Brain pericyte (primary cell): ENCODE results near the gene CDK2.
"Not testable (repeated sequence)": the region's sequence is repeated elsewhere in the genome, so short reads cannot be mapped to it uniquely, and the experiment has no call there.

Source experiments
- DNase-seq: peaks from one replicate; pipeline ENCODE4 v3.0.0-alpha.2; 2012; ENCODE audit warnings: low read depth, low spot score

CDK2 gene

DNA sequence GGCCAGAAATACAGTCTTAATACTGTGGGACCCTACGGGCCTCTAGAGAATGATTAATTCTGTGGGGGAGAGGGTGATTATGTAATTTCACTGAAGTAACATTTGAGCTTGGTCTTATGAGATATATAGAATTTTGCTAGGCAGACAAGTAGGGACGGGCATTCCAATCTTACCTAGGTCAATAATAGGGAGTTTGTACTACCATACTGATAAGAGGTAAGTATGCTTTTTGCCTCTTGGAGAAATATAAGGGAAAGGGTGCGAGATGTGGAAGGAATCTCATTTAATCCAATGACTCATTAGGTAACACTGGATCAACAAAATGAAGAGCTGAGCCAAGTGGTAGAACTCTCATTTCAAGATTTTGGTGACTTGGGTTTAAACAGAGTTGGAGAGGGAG is 12.4 kb downstream of the CDK2 start:
- no peak for DNase-seq

DNA sequence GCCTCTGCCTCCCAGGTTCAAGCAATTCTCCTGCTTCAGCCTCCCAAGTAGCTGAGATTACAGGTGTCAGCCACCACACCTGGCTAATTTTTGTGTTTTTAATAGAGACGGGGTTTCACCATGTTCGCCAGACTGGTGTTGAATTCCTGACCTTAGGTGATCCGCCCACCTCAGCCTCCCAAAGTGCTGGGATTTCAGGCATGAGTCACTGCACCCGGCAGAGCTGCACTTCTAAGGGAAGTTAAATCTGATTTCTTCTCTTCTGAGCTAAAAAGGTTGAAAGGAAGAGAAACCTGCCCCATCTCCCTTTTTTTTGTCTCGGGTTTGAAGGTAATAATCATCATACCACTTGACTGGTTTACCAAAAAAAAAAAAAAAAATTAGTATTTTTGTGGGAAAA is 15.3 kb downstream of the CDK2 start:
- not testable (repeated sequence) for DNase-seq

DNA sequence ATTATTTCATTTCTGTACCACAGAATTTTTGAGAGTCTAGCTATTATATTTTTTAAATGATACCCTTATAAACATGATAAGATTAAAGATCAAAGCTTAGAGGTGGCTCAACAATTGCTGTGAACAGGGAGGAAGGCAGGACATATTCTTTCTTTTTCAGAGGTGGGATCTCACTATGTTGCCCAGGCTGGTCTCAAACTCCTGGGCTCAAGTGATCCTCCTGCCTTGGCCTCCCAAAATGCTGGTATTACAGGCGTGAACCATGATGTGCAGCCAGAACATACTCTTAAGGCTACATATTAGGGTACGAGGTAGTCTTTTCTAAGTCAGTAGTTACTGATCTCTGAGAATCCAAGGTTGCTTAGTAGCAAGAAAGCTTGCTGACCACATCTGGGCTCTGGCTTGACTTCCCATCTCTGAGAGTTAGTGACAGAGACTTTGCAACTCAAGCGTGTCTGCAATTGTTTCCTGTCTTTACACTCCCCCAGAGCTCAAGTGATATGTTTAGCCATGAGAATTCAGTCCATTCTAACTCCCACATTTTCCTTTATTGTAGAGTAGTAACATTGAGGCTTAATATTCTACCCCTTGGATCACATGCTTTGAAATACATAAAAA is 15.8 kb downstream of the CDK2 start:
- DNase-seq: no peak

DNA sequence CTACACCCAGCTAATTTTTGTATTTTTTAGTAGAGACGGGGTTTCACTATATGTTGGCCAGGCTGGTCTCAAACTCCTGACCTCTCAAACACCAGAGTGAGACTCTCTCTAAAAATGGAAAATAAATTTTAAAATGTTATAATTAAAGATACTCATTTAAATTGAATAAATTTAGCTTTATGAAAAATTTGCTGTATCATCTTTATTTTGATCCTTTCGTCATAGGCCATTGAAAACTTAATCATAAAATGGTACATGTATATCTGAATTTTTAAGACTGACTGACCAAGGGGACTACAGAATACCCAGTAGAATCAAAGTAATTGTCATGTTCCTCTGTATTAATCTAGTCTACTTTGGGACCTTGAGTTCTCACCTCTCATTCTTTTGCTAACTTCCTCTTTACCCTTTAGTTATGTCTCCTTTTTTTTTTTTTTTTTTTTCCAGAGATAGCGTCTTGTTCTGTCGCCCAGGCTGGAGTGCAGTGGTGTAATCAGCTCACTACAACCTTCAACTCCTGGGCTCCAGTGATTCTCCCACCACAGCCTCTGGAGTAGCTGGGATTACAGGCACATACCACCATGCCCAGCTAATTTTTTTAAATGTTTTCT is 16.7 kb downstream of the CDK2 start:
- no peak for DNase-seq

DNA sequence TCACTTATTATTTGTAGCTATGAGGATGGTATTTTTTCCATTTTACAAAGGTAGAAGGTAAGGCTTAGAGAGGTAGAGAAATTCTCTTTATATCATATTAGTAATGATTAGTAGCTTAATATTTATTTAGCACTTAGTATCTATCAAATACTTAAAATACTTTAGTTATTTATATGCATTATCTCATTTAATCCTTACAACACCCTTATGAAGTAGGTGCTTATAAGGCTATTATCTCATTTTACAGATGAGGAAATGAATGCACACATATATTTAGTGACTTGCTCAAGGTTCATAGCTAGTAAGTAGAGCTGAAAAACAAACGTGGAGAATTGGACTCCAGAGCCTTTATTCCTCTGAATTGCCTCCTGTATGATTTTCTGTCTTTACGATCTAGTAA is 18.2 kb downstream of the CDK2 start:
- DNase-seq: no peak

DNA sequence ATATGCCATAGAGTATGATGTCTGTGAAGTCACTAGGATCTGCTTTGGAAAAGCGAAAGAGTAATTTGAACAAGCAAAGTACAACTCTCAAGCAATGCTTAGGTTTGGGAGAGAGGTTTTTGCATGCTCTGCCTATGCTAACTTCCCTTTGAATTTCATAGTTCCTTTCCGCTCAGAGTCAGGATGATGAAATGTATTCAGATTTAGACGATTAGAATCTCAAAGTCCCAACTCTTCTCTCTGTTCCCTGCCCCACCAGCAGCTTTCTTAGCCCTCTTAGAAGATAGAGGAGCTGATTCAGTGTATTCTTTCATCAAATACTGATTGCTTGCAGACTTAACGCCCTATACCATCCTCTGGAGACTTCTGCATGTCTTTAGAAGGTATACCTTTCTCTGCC is 18.7 kb downstream of the CDK2 start:
- DNase-seq: no peak

DNA sequence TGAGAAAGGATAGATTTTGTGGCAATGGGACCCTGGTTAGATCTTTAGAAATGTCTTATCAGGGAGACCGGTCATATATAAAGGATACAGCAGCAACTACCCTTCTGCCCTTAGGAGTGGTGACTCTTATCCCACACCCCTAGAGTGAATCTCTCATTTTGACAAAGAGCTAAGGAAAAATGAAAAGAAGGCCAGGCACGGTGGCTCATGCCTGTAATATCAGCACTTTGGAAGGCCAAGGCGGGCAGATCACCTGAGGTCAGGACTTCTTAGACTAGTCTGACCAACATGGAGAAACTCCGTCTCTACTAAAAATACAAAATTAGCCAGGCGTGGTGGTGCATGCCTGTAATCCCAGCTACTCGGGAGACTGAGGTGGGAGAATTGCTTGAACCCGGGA is 19.3 kb downstream of the CDK2 start:
- not testable (repeated sequence) for DNase-seq

DNA sequence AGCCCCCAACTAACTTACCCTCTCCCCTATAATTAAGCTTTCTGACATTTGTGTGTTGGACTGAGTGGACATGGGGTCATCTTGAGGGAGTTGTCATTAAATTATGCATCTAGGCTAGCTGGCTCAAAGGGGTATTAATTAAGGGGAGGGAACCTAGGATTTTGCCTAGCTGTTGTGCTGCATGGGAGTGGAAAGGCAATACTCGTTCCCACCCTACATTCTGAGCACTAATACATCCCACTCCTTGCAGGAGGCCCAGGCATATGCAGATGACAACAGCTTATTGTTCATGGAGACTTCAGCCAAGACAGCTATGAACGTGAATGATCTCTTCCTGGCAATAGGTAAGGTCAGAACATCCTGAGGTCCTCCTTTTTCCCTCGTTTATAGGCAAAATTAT is 24.5 kb downstream of the CDK2 start:
- DNase-seq: no peak

DNA sequence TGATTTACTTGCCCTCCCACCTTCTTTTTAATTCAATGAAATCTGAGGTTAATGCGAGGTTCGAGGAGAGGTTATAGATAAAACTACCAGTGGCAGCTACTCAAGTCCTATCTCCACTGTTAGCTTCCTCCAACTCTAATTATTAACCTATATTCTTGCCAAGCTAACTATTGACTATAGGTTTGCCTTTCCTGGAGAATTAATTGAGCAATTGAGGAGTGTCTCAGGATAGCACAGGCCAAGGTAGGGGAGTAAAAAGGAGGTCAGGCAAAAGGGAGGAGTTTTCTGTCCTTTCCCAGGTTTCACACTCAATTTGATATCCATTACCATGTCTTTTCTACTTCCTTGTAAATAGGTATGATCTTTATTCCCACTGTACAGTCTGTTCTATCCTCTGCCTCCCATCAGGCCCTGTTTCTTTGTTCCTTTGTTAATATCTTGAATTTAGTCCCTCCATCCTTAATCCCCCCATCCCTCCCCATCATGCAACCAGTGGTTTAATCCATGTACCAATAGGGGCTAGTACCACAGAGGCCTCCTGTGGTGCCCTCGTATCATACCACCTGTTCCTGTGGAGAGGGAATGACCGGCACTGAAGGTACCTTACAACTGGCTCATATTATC is 26.7 kb downstream of the CDK2 start:
- no peak for DNase-seq

DNA sequence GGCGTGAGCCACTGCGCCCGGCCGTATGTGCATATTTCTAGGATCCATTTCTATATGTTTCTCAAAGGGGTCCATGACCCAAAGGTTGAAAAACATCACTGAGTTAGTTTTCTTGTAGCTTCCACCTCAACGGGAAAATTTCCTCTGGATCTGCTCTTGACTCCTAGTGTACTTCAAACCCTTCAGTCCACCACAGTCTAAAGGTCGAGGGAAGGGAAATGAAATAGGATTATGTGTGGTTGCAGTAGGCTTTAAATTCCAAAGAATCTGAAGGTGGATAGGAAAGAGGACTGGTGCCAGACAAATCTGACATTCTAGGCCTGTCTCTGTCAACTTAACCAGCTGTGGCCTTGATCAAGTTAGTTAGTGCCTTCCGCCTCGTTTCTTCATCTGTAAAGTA is 28.7 kb downstream of the CDK2 start:
- DNase-seq: no peak

DNA sequence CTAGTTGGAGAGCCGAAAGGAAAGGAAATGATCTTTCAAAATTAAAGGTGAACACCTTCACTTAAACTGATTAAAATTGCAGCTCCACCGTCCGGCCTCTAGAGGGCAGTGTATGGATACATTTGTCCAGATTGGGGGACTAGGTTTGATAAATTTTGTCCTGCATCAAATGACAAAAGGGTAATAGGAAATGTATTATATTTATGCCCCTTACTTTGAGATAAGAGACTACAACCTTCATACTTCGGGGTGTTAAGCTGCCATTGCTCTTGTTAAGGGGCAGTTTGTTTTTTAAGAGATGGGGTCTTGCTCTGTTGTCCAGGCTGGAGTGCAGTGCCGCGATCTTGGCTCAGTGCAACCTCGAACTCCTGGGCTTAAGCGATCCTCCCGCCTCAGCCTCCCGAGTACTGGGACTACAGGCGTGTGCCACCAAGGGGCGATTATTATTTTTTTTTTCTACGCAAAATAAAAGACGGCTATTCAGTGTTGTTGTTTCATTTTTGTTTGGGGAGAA is 29.6 kb downstream of the CDK2 start:
- DNase-seq: no peak

DNA sequence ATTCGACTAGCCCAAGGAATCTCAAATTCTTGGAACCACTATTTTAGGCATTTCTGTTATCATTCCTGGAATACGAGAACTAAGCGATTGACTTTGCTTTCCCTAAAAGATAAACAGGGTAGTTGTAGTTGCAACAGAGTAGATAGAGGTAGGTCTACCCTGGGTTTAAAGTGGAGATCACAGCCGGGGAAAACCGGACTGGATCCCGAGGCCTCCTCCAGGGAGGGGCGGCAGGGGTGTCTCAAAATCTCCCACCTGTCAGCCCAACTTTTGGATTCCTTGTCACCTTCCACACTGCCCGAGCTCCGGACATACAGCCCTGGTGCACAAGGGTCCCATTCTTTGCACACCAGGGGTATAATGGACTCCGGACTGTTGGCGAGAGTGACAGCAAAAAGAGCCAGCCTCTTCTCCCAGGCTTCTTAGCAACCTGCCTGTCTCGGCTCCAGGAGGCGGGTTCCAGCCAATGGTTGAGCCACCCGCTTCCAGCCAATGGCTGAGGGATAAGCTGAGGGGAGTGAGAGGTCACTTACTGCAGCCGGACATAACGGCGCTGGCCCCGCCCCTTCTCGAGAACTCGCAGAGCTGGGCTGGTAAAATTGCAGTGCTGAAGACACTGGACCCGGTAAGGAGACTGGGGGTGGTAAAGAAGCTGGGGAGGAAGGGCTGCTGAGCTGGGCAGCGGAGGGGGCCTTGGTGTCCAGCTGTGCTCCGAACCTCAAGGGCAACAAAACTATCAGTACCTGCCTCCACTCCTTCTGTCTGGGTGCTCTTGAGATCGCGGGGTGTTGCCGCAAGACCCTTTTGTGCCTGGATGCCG is 30.3 kb downstream of the CDK2 start, which contains the start of gene SUOX:
Gene SUOX, plus strand, starts transcription at position 562 of the 820 bp plus-strand sequence. CDS start 4,946 bp downstream, outside the sequence.
- DNase-seq: peak; percentile 88

DNA sequence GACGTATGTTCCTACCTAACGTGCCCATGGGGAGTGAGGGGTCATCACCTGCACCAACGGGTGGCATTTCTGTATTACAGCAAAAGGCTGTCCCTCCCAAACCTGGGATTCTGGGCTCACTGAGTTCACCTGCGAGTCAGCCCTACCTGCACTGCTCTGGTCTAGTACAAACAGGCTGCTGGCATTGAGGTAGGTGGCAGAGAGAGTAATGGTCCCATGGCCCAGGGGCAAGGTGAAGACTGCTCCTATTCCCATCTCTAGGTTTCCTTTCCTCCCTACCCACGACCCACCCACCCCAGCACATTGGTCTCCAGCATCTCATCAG is 30.9 kb downstream of the CDK2 start:
- DNase-seq: no peak

DNA sequence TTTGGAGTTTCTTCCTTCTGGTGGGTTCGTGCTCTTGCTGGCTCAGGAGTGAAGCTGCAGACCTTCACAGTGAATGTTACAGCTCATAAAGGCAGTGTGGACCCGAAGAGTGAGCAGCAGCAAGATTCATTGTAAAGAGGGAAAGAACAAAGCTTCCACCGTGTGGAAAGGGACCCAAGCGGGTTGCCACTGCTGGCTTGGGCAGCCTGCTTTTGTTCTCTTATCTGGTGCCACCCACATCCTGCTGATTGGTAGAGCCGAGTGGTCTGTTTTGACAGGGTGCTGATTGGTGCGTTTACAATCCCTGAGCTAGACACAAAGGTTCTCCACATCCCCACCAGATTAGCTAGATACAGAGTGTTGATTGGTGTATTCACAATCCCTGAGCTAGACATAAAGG is 32.9 kb downstream of the CDK2 start:
- DNase-seq: not testable (repeated sequence)

DNA sequence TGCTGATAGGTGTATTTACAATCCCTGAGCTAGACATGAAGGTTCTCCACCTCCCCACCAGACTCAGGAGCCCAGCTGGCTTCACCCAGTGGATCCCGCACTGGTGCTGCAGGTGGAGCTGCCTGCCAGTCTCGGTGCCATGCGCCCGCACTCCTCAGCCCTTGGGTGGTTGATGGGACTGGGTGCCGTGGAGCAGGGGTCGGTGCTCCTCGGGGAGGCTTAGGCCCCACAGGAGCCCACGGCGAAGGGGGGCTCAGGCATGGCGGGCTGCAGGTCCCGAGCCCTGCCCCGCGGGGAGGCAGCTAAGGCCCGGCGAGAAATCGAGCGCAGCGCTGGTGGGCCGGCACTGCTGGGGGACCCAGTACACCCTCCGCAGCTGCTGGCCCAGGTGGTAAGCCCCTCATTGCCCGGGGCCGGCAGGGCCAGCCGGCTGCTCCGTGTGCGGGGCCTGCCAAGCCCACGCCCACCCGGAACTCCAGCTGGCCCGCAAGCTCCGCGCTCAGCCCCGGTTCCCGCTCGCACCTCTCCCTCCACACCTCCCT is 33.4 kb downstream of the CDK2 start:
- not testable (repeated sequence) for DNase-seq

DNA sequence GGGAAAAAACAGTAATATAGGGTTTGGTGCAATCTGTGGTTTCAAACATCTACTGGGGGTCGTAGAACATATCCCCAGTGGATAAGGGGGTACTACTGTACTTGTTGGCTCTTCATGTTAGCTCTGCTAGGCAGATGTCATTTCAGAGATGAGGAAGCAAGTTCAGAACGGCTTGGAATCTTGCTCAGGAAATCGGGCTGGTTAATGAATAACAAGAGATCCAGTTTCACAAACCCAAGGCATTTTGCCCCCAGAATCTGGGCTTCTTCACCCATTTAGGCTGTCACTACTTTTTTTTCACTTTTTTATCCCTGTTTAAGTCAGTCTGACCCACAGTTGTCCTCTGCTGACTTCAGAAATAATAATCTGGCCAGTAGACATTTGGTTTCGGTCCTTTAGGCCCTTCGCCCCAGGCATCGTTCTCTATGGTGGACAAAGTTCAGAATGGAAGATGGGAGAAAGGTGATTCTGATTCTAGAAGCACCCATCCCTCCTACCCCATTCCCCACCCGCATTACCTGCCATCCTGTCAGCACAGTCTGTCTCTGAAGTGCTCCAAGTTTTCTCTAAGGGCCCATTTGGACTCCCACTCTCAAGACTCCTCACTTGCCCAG is 35.0 kb downstream of the CDK2 start:
- no peak for DNase-seq

DNA sequence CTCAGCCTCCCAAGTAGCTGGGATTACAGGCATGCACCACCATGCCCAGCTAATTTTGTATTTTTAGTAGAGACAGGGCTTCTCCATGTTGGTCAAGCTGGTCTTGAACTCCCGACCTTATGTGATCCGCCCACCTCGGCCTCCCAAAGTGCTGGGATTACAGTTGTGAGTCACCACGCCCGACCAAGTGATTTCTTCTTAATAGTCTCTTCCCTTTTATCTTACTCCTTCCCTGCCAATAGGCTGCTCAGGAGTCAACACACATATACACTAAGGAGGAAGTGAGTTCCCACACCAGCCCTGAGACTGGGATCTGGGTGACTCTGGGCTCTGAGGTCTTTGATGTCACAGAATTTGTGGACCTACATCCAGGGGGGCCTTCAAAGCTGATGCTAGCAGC is 36.7 kb downstream of the CDK2 start:
- not testable (repeated sequence) for DNase-seq

DNA sequence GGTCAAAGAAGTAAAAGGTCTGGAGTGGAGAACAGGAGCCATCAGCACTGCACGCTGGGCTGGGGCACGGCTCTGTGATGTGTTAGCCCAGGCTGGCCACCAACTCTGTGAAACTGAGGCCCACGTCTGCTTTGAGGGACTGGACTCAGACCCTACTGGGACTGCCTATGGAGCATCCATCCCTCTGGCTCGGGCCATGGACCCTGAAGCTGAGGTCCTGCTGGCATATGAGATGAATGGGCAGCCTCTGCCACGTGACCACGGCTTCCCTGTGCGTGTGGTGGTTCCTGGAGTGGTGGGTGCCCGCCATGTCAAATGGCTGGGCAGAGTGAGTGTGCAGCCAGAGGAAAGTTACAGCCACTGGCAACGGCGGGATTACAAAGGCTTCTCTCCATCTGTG is 37.6 kb downstream of the CDK2 start:
- DNase-seq: no peak

DNA sequence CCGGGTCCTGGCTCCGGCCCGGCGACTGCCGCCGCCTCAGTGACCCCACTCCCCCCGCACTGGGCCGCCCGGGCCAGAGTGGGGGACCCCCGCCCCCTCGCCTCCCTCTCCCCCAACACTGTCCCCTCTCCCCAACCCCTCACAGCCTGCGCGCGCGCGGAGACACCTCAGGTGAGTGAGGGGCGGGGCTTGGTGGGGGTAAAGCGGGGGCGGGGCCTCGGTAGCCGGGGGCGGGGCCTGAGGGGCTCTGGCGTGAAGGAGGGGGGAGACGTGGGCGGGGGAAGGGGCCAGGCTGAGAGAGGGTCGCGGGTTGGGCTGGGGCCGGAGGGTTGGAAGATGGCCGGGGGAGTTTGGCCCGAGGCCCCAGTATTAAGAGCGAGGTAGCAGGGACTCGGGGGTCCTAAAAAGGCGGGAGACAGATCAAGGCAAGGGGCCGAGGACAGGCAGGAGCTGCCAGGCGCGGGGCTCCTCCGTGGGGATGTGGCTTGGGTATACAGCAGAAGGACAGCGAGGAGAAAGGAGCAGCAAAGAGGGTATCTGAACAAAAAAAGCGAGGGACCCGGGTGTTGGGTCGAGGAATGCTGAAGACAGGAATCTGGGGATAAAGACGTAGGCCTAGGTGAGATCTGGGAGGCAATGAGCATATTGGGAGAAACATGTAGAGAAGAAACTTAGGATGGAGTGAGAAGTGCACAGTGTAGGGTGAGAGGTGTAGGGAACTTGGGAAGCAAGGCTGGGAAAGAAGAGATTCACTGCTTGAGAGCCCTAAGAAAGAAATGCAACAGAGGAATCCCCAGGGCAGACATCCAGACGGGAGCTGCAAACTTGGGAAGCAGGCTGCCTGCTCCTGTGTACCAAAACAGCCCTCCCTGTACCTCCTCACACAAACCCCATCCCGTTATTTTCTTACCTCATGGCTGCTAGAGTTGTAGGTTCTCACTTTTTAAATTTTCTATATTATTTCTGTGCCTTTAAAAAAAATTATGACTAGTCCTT is 41.2 kb downstream of the CDK2 start:
- DNase-seq: no peak

DNA sequence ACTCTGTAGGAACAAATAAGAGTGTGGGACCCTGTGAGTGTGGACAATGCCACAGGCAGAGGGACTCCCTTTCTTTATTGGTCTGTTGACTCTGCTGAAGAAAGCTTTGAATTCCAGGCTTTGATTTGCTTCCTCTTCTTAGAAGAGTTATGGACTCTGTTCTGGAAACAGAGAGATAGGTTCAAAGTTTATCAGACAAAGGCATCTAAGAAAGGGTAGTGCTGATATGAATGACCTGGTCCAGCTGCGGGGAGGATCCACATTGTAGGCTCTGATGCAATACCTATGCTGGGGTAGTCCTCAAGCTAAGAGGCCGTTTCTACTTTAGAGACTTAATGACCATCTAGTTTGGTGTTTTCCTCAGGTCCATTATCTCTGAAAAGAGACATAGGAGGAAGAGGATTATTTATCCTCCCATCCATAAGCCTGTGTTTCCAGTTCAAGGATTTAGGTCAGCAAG is 43.5 kb downstream of the CDK2 start:
- no peak for DNase-seq
